Hepatocyte (in vitro differentiated cells): ENCODE data around the gene ZNG1F.
"Not testable (repeated sequence)": the region's sequence is repeated elsewhere in the genome, so short reads cannot be mapped to it uniquely, and the experiment has no call there.

Experiments
- EZH2 ChIP-seq: fragments of 200-600 bp; sonication (generic); IDR thresholded peaks from 2 replicates; pipeline ENCODE4 v1.6.1; 2016; ENCODE audit warnings: antibody characterized with exemption, mild to moderate bottlenecking, borderline replicate concordance
- EZH2phosphoT487 ChIP-seq: fragments of 200-600 bp; sonication (generic); IDR thresholded peaks from one replicate; pipeline ENCODE4 v1.6.1; 2018; ENCODE audit warnings: antibody characterized with exemption, mild to moderate bottlenecking, low read depth, moderate library complexity; ENCODE audit not compliant: unreplicated experiment, severe bottlenecking
- TF ChIP-seq, protein P1 (sequence below): fragments of 200-600 bp; sonication (generic); IDR thresholded peaks from 2 replicates; pipeline ENCODE4 v1.5.1; 2016; ENCODE audit warnings: antibody characterized with exemption, mild to moderate bottlenecking; ENCODE audit not compliant: poor library complexity

DNA sequence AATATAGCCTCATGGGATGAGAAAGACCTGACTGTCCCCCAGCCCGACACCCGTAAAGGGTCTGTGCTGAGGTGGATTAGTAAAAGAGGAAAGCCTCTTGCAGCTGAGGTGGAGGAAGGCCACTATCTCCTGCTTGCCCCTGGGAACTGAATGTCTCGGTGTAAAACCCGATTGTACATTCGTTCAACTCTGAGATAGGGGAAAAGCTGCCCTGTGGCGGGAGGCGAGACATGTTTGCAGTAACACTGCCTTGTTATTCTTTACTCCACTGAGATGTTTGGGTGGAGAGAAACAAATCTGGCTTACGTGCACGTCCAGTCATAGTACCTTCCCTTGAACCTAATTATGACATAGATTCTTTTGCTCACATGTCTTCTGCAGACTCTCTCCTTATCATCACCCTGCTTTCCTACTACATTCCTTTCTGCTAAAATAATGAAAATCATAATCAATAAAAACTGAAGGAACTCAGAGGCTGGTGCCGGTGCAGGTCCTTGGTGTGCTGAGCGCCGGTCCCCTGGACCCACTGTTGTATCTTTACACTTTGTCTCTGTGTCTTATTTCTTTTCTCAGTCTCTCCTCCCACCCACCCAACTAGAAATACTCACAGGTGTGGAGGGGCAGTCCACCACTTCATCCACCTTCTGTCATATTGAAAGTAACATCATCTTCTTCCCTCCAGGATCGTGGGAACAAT is 83.4 kb downstream of the ZNG1F start:
- TF ChIP-seq, protein P1, sequence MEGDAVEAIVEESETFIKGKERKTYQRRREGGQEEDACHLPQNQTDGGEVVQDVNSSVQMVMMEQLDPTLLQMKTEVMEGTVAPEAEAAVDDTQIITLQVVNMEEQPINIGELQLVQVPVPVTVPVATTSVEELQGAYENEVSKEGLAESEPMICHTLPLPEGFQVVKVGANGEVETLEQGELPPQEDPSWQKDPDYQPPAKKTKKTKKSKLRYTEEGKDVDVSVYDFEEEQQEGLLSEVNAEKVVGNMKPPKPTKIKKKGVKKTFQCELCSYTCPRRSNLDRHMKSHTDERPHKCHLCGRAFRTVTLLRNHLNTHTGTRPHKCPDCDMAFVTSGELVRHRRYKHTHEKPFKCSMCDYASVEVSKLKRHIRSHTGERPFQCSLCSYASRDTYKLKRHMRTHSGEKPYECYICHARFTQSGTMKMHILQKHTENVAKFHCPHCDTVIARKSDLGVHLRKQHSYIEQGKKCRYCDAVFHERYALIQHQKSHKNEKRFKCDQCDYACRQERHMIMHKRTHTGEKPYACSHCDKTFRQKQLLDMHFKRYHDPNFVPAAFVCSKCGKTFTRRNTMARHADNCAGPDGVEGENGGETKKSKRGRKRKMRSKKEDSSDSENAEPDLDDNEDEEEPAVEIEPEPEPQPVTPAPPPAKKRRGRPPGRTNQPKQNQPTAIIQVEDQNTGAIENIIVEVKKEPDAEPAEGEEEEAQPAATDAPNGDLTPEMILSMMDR, result not testable (repeated sequence)
- TF ChIP-seq EZH2, EZH2phosphoT487: not testable (repeated sequence)
